Hepatocyte (in vitro differentiated cells): Measurements from ENCODE around the gene ATP2B1. TPM values are rescaled to one million over a fixed set of nuclear protein-coding genes. Genes with fewer than 3 reads are reported as not detected.

ENCODE experiments used
- DNase-seq: peaks from one replicate; pipeline ENCODE4 v3.0.0-alpha.2; 2016; ENCODE audit warnings: low spot score
- H2AFZ ChIP-seq: fragments of 200-600 bp; sonication (generic); 2 replicates; pipeline ENCODE4 v1.6.0; 2016; ENCODE audit warnings: antibody characterized with exemption, mild to moderate bottlenecking
- H3K27ac ChIP-seq: fragments of 200-600 bp; sonication (generic); 2 replicates; pipeline ENCODE4 v1.5.1; 2016; ENCODE audit warnings: mild to moderate bottlenecking
- H3K27me3 ChIP-seq: fragments of 200-600 bp; sonication (generic); 2 replicates; pipeline ENCODE4 v1.6.1; 2016
- H3K36me3 ChIP-seq: fragments of 200-600 bp; sonication (generic); replicated peaks from 2 replicates; pipeline ENCODE4 v1.5.1; 2016; ENCODE audit warnings: low read depth; ENCODE audit not compliant: insufficient read depth
- H3K4me1 ChIP-seq: fragments of 200-600 bp; sonication (generic); 2 replicates; pipeline ENCODE4 v1.5.1; 2016; ENCODE audit warnings: mild to moderate bottlenecking, moderate library complexity; ENCODE audit not compliant: insufficient read depth
- H3K4me2 ChIP-seq: fragments of 200-600 bp; sonication (generic); 2 replicates; pipeline ENCODE4 v1.6.0; 2016
- H3K4me3 ChIP-seq: fragments of 200-600 bp; sonication (generic); 2 replicates; pipeline ENCODE4 v1.5.1; 2016; ENCODE audit warnings: mild to moderate bottlenecking
- H3K79me2 ChIP-seq: fragments of 200-600 bp; sonication (generic); 2 replicates; pipeline ENCODE4 v1.6.0; 2017; ENCODE audit warnings: mild to moderate bottlenecking
- H3K9me2 ChIP-seq: fragments of 200-600 bp; sonication (generic); replicated peaks from 2 replicates; pipeline ENCODE4 v1.6.0; 2017; ENCODE audit warnings: mild to moderate bottlenecking; ENCODE audit not compliant: insufficient read depth
- H3K9me3 ChIP-seq: fragments of 200-600 bp; sonication (generic); 2 replicates; pipeline ENCODE4 v1.5.1; 2016; ENCODE audit warnings: low read depth, mild to moderate bottlenecking
- H4K20me1 ChIP-seq: fragments of 200-600 bp; sonication (generic); 2 replicates; pipeline ENCODE4 v1.6.0; 2016; ENCODE audit warnings: mild to moderate bottlenecking; ENCODE audit not compliant: insufficient read depth, poor library complexity, severe bottlenecking
- EZH2 ChIP-seq: fragments of 200-600 bp; sonication (generic); IDR thresholded peaks from 2 replicates; pipeline ENCODE4 v1.6.1; 2016; ENCODE audit warnings: antibody characterized with exemption, mild to moderate bottlenecking, borderline replicate concordance
- EZH2phosphoT487 ChIP-seq: fragments of 200-600 bp; sonication (generic); IDR thresholded peaks from one replicate; pipeline ENCODE4 v1.6.1; 2018; ENCODE audit warnings: antibody characterized with exemption, mild to moderate bottlenecking, low read depth, moderate library complexity; ENCODE audit not compliant: unreplicated experiment, severe bottlenecking
- WGBS: methylation state at CpG from one replicate; pipeline ENCODE4 v1.1.6; 2016; ENCODE audit warnings: low lambda C conversion rate; ENCODE audit errors: missing lambda C conversion rate; 5-methylcytosine and 5-hydroxymethylcytosine counted together
- polyA plus RNA-seq: library from polyadenylated mRNA; unstranded; fragments of >200 nt; fragmentation: Nextera tagmentation; extraction: Ambion mirVana; gene quantifications from 2 replicates; pipeline ENCODE4 v1.2.1, GENCODE V29; 2016
- total RNA-seq: library from RNA; depleted of rRNA; stranded (reverse); fragments of >200 nt; gene quantifications from 2 replicates; pipeline ENCODE4 v1.2.3, GENCODE V29; 2014
- TF ChIP-seq, protein P1 (sequence below): fragments of 200-600 bp; sonication (generic); IDR thresholded peaks from 2 replicates; pipeline ENCODE4 v1.5.1; 2016; ENCODE audit warnings: antibody characterized with exemption, mild to moderate bottlenecking; ENCODE audit not compliant: poor library complexity

The ATP2B1 gene
- total and polyA plus RNA-seq, 2 experiments from 2014 or later, result 52.2 to 67.2 TPM

DNA sequence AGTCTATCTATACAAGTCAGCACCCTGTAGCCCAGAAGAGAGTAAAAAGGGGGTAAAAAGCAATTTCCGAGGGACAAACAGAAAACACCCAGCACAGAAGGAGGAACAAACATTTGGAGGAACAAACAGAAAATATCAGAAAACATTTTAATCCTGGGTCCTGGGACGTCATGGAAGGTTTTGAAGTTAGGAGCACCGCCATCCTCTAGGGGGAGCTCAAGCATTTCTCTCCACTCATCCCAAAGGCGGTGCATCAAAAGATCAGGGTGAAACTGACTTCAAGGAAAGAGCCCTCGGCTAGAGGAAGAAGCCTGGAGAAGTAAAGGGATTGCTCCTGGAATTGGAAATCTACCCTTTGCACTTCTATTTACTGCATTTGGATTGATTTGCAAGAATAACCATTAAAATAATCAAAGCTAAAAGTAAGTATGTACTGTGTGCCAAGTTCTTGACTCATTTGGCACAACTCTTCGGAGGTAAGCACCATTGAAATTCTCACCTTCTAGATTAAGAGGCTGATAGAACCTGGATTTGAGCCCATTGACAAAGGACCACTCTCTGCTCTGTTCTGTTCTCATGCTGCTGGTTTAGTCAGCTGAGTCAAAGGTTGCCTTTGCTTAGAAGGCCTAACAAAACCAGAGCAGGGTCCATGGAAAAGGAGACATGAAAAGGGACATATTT is 165.6 kb downstream of the ATP2B1 start:
- Histone ChIP-seq H3K4me1 (peaks cover 1% of the 10 kb centered on the region), H3K27ac (no peak overlapping the region), H4K20me1 (no peaks in the 10 kb centered on the region), H3K79me2 (no peaks in the 10 kb centered on the region), H3K4me3 (no peak overlapping the region), H3K27me3 (no peaks in the 10 kb centered on the region), H3K9me3 (no peaks in the 10 kb centered on the region), H3K36me3 (no peaks in the 10 kb centered on the region), H3K9me2 (no peaks in the 10 kb centered on the region), H2AFZ (no peak overlapping the region), H3K4me2 (no peak overlapping the region)
- 14% methylated on average over 6 of the region's 6 CpGs for WGBS
- peak; percentile 95 for DNase-seq
- TF ChIP-seq, protein P1, sequence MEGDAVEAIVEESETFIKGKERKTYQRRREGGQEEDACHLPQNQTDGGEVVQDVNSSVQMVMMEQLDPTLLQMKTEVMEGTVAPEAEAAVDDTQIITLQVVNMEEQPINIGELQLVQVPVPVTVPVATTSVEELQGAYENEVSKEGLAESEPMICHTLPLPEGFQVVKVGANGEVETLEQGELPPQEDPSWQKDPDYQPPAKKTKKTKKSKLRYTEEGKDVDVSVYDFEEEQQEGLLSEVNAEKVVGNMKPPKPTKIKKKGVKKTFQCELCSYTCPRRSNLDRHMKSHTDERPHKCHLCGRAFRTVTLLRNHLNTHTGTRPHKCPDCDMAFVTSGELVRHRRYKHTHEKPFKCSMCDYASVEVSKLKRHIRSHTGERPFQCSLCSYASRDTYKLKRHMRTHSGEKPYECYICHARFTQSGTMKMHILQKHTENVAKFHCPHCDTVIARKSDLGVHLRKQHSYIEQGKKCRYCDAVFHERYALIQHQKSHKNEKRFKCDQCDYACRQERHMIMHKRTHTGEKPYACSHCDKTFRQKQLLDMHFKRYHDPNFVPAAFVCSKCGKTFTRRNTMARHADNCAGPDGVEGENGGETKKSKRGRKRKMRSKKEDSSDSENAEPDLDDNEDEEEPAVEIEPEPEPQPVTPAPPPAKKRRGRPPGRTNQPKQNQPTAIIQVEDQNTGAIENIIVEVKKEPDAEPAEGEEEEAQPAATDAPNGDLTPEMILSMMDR, result peak; percentile 80
- TF ChIP-seq EZH2, result no peak

GRCh38 chr12:89542236-89542635 is 166.4 kb downstream of the ATP2B1 start:
- Histone ChIP-seq H3K4me1 (peaks cover 6% of the 10 kb centered on the region), H3K27me3 (no peaks in the 10 kb centered on the region), H2AFZ (no peak overlapping the region), H3K9me3 (no peaks in the 10 kb centered on the region), H3K27ac (no peak overlapping the region), H3K9me2 (no peaks in the 10 kb centered on the region), H3K36me3 (no peaks in the 10 kb centered on the region), H3K4me3 (no peak overlapping the region), H3K4me2 (no peak overlapping the region), H4K20me1 (no peaks in the 10 kb centered on the region), H3K79me2 (no peaks in the 10 kb centered on the region)
- DNase-seq, result no peak
- 86% methylated on average over 2 of the region's 2 CpGs for WGBS
- TF ChIP-seq EZH2phosphoT487 (no peak), EZH2 (no peak)
- TF ChIP-seq, protein P1, result no peak

GRCh38 chr12:89540586-89540985 is 168.1 kb downstream of the ATP2B1 start:
- H3K9me2 ChIP-seq, result no peaks in the 10 kb centered on the region
- H3K27ac ChIP-seq, result no peak overlapping the region
- no peaks in the 10 kb centered on the region for H3K9me3 ChIP-seq
- no peaks in the 10 kb centered on the region for H4K20me1 ChIP-seq
- no peaks in the 10 kb centered on the region for H3K27me3 ChIP-seq
- no peak overlapping the region for H3K4me2 ChIP-seq
- H3K4me1 ChIP-seq, result peaks cover 6% of the 10 kb centered on the region
- no peaks in the 10 kb centered on the region for H3K36me3 ChIP-seq
- TF ChIP-seq, protein P1, result no peak
- no peak for TF ChIP-seq EZH2
- TF ChIP-seq EZH2phosphoT487, result no peak
- H2AFZ ChIP-seq, result no peak overlapping the region
- H3K4me3 ChIP-seq, result no peak overlapping the region
- no peak for DNase-seq
- no peaks in the 10 kb centered on the region for H3K79me2 ChIP-seq
- 47% methylated on average over 3 of the region's 3 CpGs for WGBS
